D721Med (cell line): ENCODE results near the gene TSNAX.

Source experiments
- DNase-seq: peaks from one replicate; pipeline ENCODE4 v3.0.0; 2011; ENCODE audit warnings: low spot score; ENCODE audit not compliant: insufficient read length
- FAIRE-seq: peaks from 2 replicates; lab custom pipeline; 2011; peaks lifted over from hg19 to GRCh38; lab: Jason Lieb, UNC
- TF ChIP-seq, protein P1 (sequence below): IDR thresholded peaks from 2 replicates; pipeline ENCODE4 v1.5.1; 2012; ENCODE audit warnings: mild to moderate bottlenecking, control low read depth; ENCODE audit not compliant: insufficient read depth; ENCODE audit errors: missing control alignments

TSNAX gene

DNA sequence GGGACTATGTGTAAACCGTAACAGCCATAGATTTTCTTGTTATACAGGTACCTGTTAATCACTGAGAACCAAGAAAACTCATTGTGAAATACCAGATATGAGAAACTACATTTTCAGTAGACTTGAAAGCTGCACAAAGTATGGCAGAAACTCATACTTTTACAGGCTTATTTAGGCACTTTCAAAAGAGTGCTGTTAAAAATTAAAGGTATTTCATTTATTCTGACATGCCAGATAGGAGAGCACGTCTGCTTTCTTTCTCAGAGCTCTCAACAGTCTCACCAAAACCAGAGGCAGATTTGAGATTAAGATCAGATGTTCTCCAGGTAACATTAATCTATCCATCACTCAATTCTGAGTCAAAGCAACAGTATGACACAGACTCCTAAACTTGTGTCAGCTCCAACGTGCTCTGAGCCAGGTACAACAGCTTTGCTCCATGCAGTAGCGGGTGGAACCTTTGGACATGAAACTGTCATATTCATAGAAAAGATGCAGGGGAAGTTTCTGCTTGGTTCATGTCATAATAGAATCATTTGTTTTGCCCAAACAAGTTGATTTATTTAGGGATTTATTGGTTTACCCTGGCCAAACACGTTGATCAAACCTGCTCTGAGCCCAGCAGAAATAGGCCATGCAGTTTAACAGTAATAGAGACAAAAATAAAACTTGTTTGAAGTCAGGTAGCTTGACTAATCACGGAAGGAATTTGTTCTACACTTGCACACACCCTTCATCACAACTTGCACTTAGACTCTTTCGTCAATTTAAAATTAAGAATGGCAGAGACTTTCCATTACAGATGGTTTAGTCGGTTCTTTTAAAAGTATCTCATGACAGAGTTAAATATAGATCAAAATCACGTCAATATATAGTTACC lies 20.8 kb upstream of the TSNAX start:
- TF ChIP-seq, protein P1, sequence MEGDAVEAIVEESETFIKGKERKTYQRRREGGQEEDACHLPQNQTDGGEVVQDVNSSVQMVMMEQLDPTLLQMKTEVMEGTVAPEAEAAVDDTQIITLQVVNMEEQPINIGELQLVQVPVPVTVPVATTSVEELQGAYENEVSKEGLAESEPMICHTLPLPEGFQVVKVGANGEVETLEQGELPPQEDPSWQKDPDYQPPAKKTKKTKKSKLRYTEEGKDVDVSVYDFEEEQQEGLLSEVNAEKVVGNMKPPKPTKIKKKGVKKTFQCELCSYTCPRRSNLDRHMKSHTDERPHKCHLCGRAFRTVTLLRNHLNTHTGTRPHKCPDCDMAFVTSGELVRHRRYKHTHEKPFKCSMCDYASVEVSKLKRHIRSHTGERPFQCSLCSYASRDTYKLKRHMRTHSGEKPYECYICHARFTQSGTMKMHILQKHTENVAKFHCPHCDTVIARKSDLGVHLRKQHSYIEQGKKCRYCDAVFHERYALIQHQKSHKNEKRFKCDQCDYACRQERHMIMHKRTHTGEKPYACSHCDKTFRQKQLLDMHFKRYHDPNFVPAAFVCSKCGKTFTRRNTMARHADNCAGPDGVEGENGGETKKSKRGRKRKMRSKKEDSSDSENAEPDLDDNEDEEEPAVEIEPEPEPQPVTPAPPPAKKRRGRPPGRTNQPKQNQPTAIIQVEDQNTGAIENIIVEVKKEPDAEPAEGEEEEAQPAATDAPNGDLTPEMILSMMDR: no peak
- DNase-seq (no peak), FAIRE-seq (no peak)

DNA sequence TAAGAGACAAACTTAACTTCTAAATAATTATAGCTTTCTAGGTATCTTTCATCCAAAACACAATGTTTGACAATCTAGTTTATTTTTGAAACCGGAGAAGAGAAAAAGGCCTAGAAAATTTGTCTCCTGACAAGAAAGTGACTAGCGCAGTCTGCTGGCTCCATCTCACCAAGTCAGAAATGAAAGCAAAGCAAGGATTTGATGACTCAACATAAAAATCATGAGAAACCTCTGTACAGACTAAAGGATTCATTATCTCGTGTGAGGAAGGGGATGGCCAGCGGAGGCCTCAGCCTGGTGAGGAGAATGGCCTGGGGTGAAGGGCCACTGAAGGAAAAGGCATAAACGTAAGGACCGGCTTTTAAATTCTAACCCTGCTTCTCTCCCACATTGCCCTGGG lies 20.0 kb upstream of the TSNAX start:
- FAIRE-seq: no peak

DNA sequence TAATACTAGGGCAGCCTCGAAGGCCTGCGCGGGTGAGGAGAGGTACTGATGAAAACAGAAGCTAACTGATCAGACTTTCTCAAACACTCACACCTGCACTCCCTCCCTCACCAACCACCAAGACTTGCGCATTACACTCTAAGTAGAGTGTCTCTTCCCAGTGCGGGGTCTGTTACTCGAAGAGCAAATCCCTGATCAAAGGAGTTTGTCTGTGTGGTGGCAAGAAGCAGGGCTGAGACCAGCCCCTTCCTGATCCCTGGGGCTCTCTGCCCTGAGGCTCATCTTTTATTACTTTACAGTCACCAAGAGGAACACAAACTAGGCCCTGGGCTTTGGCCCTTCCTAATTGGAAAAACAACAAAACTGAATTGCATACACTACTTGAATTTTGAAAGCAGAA lies 19.5 kb upstream of the TSNAX start:
- DNase-seq (no peak), FAIRE-seq (no peak)
- TF ChIP-seq, protein P1: no peak

More for the DNA sequence above, 20.0 kb upstream of the TSNAX start:
- TF ChIP-seq, protein P1: no peak
- no peak for DNase-seq

DNA sequence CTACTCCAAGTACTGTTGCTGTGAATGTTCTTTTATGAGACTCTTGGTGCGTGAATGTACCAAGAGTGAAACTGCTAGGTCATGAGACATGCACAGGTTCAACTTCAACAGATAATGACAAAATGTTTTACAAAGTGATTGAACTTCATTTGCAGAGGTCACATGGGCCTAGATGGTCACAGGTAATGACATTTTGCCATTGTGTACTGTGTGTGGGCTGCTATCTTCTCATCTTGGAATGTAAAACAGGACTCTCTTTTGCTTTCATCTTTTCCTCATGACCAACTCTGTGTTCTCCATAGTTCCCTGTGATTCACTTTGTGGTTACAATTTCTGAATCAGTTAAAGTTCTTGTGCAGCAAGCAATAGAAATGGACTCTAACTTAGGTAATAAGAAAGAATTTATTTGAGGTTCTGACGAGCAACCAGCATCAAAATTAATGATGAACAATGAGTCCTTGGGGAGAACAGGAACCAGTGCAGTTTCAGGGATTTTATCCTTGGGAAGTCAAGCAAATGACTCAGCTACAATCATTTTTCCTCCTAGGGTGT lies 16.2 kb upstream of the TSNAX start:
- FAIRE-seq: no peak
- DNase-seq: no peak
- TF ChIP-seq, protein P1: no peak

DNA sequence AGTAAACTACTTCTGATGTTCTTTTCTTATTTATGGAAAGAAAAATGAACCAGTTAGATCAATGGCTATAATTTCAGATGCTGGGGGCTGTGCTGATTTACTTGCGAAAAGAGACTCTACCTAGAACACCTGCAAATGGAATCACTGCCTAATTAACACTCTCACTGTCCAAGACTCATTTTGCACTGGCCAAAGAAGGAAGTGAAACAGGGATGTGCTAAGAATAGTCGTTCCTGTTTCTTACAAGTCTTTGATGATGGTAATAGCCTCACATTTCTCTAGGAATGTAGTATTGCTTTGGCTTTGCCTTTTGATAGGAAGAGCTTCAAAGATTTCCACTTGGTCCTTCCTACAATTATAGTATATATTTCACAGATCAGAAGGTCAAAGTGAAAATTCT lies 12.7 kb upstream of the TSNAX start:
- DNase-seq (no peak), FAIRE-seq (no peak)
- TF ChIP-seq, protein P1: no peak

DNA sequence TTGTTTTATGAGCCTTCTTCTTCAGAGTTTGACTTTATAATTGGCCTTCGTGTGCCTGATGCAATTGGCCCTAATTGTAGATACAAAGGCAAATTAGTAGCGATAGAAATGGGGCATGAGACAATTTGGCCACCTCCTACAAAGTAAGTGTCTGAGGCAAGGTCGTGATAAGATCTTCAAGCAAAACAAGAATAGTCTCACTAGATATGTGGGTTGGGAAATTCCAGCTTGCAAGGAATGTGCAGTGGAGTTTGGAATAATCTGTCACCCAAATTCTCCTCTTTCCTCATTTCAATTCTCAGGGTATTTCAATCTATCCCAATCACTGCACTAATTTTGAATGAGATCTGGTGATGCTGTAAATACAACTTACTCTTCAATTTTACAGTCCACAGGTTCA lies 11.4 kb upstream of the TSNAX start:
- TF ChIP-seq, protein P1: no peak
- no peak for FAIRE-seq

More for the DNA sequence above, 11.4 kb upstream of the TSNAX start:
- no peak for DNase-seq
